Raji (cell line): ENCODE results near the gene RAMP1.

Experiments
- POLR2A ChIP-seq: IDR thresholded peaks from 2 replicates; pipeline ENCODE4 v1.6.1; 2011; ENCODE audit warnings: low read depth, low read length, control low read depth; ENCODE audit not compliant: insufficient read depth

Gene RAMP1

DNA sequence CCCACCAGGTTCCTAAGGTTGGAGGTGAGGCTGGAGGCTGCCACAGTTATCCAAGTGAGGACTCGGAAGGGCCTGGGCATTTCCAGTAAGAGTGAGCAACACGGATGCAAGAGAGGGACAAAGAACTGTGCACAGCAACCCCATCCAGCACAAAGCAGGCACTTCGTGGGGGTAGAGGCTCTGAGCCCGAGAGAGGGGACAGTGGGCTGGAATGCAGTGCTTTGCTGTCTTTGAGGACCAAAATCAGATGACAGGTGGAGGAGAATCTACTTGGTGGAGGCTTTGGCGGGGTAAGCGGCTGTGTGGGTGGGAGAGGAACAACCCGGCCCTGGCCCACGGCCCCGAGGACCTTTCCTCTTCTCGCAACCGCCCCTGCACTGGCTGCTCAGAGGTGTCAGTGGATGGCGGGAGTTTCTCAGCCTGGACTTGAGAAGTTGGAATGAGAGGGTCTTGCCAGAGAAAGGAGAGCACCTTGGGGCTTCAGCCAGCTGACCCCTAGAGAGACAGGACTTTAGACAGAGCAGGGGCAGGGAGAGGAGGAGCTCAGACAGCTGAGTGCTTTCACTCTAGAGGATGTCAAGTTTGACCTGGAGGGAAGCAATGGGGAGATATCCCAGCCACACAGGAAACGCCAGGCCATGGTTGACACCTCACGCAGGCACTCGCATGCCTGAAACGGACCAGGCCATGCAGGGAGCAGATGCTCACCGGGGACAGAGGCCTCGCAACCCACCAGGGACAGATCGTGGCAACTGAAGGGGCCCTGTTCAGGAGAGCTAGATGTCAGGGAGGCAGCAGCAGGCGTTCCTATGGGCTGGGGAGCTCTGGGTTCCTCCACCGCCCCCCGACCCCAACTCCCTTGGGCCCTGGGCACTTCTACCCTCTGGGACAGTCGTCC, 11.6 kb downstream of the RAMP1 start:
- TF ChIP-seq POLR2A = no peak

GRCh38 chr2:237872178-237872887, 12.9 kb downstream of the RAMP1 start:
- TF ChIP-seq POLR2A = no peak

DNA sequence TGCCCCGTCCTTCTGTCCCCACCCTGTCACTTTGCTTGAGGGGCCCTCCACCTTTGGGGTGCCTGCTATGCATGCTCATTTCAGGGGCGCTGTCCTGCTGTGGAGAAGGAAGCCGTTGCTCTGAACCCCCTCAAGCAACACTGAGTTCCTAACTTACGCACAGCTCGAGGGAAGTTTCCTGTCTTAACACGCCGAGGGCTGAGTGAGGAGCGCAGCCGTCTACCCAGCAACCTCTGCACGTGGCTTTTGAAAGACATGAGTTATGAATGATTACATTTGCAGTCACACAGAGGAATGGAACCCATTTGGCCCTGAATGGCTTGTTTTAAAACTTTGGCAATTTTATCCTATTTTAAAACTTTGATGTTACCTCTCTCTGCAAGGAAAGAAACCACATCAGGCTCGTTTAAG, 14.0 kb downstream of the RAMP1 start:
- TF ChIP-seq POLR2A = no peak

DNA sequence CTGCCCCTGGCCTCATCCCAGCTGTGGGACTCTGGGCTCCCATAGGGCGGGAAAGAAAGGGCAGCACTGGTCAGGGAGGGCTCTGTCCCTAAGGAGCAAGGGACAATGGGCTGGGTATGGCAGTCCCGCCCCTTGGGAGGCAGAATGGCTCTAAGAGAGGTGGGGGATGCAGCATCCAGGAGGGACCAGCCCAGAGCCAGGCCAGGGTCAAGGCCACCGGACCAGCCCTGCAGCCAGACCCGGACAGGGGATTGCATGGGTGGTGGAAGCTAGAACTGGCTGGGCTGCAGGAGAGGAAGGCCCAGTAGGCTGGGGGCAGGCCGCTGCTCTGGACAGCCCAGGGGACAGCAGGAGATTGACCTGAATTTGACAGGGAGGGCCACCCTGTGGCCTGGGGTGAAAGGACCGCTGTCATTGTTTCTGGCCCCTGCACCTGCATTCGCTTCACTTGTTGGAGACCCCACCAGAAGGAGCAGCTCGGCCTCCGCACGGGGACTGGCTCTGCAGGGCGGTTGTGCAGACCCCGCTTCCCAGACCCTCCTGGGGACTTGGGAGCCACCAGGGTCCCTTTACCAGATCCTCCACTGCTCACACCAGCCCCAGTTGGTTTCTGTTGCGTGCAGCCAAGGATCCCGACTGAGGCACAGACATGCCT, 14.6 kb downstream of the RAMP1 start:
- TF ChIP-seq POLR2A = no peak

GRCh38 chr2:237874585-237875161, 15.2 kb downstream of the RAMP1 start:
- no peak for TF ChIP-seq POLR2A

DNA sequence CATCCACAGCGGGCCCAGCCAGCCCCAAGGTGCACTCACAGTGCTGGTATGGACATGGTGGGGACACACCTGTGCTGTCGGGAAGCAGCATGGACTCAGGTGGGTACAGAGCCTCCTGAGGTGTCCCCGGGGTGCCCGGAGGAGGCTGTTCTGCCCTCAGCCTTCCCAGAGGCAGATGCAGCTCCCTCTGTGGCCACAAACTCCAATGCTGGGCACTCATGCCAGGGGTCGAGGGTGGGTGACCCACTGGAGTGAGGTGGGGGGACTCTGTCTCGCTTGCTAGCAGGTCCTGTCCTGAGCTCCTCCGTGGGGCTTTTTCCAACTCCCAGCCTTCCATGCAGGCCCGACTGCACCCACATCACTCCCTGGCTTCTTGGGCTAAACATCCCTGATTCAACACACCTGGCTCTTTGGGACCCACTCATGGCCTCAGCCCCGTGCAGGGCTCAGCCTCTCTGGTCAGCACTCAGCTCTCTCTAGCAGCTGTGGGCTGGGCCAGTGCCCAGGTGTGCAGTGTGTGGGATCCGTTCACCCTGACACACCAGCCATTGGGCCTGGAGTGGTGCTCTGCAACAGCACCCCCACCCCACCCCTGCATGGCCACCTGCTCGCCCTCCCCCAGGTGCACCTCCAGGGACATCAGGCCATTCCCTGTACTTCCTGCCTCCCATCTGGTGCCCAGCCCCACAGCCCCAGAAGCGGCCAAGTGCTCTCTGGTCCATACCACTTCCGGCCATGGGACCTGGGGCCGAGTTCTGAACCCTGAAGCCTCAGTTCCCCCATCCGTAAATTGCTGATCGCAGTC, 16.0 kb downstream of the RAMP1 start:
- no peak for TF ChIP-seq POLR2A

- no peak for TF ChIP-seq POLR2A
Measured at GRCh38 chr2:237876061-237876526, 16.7 kb downstream of the RAMP1 start.

DNA sequence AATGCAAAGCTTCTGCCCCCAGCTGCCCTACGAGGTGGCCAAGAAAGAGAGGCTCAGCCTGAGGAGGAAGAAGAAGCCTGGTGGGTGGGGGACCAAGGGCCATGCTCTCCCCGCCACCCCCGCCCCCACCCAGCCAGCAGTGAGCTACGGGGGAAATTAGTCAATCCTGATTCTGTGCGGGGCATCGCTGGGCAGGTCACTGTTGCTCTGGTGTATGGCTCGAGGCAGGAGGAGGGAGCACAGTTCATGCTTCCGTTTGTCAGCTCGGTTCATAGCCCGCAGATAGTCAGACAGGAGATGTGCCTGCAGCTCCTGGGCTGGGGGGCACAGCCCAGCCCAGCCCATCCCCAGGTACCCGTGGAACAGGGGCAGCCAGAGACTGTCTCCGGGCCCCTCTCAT, 17.1 kb downstream of the RAMP1 start:
- no peak for TF ChIP-seq POLR2A

- TF ChIP-seq POLR2A = no peak
Measured at GRCh38 chr2:237876951-237877491, 17.6 kb downstream of the RAMP1 start.

- TF ChIP-seq POLR2A = no peak
Measured at GRCh38 chr2:237877576-237878307, 18.3 kb downstream of the RAMP1 start.

- TF ChIP-seq POLR2A = no peak
Measured at GRCh38 chr2:237878321-237879057, 19.1 kb downstream of the RAMP1 start.

- no peak for TF ChIP-seq POLR2A
Measured at GRCh38 chr2:237879058-237879430, 19.6 kb downstream of the RAMP1 start.
